ENCODE data around the gene ASTN2. TPM values are rescaled to one million over a fixed set of nuclear protein-coding genes. Genes with fewer than 3 reads are reported as not detected.

The ASTN2 gene
- total RNA-seq, 1 donor from 2014 or later: 7.9 TPM

DNA sequence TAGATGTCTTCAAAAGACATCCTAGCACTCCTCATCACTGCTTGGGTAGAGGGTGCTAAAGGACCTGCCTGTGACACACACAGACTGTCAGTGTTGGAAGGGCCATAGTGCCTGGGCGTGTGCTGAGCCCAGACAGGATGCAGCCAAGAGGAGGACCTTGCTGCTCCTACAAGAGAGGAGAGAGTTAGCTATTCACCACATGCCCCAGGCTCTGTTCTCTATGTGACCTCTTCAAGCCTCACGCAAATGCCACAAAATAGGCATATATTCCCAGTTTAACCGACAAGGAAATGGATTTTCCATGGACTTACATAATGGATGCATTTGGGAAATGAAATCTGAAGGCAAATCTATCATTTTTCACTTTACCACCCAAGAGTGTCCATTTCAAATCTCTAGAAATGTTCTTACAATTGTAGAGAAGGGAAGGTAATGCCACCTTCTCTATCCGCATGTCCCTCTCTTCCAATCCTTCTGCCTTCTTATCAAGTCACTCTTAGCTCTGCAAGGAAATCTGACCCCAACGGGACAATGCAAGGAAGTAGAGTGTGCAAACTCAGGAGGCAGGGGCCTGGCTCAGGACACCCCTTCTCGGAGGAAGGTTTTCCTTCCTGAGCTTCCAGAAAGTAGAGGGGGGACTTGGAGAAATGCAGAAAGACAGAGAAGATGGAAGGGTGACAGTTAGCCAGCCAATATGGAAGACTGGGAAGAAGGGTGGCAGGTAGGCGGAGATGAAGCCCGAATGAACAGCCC is 678.3 kb downstream of the ASTN2 start:
- no peak for DNase-seq

DNA sequence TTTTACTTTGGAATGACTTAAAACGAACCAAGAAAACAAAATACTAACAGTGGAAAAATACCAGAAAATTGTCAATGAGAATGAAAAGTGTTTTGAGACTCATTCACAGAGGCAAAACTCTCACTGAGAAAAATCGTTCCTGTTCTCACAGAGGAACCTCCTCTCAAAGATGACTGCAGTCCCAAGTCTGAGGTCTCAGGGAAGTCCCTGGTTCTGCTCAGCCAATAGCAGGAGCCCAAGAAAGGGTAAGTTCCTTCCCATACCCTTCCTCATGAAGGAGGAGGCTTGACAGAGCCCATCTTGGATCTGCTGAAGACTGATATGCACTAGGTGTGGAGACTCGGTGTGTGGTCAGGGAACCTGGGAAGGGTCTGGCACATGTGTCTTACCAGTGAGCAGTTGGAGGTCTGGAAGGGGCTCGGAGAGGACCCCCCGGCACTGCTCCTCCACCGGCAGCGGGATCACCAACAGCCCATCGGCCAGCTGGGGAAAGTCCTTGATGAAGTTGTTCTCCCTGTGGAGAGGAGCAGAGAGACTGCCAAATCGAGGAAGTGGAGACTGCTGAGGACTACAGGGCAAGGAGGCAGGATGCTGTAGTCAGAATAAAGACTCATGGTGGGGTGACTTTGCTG is 681.7 kb downstream of the ASTN2 start:
- DNase-seq: no peak

DNA sequence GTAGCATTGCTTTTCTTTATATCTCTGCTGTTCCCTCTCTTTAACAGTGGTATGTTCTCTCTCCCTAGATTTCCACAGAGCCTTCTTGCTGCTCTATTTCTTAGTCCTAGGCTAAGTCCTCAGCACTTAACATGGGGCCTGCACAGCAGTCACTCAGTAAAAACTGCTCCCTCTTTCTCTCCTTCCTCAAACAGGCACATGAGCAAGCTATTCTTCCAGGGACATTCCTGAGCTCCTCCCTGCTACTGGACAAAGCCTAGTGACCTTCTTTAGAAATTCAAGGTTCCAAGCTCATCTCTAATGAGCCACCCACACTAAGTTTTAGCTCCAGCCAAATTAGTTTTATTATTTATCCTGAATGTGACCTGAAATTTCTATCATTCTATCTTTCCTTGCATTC is 688.3 kb downstream of the ASTN2 start:
- DNase-seq: no peak

DNA sequence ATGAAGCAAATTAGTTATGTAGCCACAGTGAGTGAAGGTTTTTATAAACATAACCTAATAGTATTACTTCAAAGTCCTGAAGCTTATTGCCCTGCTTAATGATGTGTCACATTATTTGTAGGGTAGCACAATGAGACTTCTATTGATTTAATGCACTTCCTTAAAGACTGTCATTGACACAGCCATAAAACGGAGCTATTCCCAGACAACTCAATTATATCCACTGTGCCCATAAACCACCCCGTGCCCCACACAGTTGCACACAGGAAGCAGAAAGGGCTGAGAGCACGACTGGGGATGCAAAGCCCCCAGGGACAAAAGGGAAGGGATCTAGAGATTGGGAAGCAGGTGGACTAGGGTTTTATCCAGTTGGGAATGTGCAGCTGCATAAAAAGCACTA is 690.7 kb downstream of the ASTN2 start:
- DNase-seq: no peak

DNA sequence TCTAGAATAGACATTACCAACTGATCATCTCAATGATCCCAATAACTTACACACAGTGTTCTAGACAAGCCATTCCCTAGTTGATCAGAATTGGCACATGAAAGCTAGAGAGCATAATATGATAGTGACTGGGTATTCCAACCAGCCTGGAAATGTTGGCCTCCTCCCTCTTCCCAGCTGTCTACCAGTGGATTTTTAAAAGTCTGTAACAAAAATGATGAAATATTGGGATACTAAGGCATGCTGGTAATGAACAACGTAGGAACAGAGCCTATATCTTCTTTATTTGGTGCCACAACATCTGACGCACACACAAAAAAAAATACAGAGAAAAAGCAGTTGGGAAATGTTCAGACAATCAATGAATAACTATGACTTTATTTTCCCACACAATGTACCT is 692.9 kb downstream of the ASTN2 start:
- no peak for DNase-seq

DNA sequence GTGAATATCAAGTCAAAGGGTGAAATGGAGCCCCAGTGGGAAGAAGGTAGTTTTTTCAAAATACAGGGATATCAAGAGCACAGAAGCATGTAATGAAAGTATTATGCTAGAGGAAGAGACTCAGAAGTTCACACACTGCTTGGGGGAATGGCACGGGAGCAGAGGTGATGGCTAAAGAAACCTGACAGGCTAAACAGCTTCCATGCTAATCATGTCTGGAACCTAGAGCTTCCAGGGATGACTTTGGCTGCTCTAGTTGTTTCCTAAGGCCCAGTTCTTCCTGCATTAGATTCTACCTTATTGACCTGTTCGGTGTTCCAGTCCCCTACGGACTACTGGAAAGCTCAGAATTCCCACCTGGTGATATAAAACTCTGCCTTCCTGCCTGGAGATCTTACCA is 693.4 kb downstream of the ASTN2 start:
- no peak for DNase-seq

DNA sequence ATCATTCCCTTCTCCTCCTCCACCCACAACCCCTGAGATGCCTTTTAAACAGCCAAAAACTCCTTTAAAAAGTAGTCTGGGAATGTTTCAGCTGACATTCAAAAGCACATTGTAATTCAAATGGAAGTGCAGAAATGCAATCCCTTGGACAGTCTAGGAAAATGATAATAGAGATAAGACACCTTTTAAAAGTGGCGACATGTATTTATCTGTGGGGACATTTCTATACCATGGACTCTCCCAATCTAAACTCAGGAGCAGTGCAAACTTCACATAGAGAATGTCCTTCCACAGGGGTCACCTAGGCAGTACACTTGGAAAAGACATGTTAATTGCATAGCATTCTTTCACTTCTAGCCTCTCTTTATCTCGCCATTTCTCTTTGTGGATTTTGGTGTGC is 694.7 kb downstream of the ASTN2 start:
- no peak for DNase-seq

DNA sequence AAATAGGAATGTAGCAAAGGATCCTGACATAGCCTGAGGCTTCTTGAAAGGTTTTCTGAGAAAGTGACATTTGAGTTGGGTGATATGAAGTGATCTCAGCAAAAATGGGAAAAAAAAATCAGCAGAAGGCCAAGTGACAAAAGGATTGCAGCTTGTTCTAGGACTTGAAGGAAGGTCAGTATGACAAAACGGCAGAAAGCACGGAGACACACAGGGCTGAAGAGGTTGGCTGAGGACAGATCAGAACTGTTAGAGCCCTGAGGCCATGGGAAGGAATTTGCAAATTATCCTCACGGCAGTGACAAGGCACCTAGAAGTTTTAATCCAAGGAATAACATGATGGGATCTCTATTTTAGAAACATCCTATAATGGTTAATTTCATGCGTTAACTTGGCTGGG is 696.7 kb downstream of the ASTN2 start:
- DNase-seq: no peak

DNA sequence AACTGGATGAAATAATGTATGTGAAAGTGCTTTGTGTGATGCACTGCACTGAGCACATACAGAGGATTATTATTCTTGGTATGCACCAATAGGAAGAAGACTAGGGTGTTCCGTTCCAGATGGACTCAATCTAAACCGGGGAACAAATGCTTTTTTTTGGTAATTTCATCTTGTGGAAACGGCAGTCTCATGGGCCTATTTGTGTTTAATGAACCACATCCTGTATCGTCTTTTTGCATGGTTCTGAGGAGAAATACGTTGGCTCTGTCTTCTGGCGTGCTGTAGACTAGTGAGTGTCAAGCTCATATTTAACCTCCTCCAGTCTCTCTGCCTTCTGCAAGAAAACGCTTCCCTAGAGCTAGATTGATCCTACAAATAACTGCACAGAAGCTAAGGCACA is 697.7 kb downstream of the ASTN2 start:
- peak; percentile 60 for DNase-seq

DNA sequence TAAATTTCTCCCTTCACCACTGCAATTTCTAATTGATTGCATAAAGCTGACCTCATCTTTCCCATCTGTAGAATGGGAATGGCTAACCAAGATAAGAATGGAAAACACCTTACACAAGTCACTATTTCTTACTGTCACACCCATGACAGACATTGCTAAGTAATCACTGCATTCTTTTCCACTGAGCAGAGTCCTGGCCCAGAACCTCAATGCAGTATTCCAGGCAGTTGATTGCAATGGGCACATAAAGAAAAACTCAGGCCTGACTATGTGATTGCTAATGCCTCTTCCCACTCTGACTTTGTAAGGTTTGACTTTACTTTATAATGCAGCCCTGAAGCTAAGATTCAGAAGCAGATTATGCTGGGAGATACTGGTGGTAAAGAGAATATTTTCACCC is 698.4 kb downstream of the ASTN2 start:
- DNase-seq: no peak

DNA sequence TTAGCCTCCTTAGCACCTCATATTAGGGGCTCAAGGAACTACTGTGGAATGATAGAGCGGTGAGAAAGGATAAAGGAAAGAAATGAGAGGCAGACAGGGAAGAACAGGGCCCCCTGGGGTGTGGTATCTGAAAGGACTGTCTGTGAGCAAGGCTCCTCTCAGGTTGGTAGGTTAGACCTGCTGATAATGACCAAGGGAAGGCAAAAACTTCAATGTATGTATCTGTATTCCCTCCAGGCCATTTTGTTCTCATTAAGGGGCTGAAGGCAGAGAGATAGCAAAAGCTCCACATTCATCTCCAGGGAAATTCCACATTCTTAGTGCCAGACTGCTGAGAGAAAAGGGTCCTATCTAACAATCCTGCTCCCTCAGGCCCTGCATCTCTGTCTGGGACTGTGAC is 699.1 kb downstream of the ASTN2 start:
- no peak for DNase-seq

DNA sequence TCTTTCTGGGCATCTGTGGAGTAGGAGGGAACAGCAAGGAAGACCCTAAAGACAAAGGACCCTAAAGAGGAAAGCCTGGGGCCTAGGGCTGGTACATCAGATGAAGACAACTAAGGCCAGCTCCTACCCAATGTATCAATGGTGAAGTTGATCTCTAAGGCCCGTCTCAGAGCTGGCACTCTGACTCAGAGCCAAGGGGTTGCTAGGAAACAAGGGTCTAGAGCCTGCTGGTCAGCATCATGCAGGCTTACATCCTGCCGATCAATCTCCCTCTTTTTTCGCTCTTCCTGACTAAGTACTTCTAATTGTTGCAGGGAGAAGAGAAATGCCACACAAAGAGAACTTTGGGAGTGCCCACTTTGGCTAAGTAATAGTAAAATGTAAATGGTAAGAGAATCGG is 701.6 kb downstream of the ASTN2 start:
- no peak for DNase-seq

DNA sequence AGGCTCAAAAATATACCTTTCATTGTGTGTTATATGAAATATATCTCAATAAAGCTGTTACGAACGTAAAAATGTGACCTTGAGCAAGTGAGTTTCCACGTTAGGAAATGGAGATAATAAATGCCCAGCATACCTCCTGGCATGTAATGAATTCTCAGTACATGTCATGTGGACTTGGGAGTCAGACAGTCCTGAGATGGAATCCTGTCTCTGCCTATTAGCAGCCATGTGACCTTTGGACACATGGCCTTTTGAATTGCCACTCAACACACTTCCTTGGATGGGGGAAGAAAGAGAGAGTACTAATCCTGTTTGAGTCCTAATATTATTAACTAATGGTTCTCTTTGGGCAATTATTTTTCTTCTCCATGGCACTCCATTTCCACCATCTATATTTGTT is 702.1 kb downstream of the ASTN2 start:
- DNase-seq: no peak

DNA sequence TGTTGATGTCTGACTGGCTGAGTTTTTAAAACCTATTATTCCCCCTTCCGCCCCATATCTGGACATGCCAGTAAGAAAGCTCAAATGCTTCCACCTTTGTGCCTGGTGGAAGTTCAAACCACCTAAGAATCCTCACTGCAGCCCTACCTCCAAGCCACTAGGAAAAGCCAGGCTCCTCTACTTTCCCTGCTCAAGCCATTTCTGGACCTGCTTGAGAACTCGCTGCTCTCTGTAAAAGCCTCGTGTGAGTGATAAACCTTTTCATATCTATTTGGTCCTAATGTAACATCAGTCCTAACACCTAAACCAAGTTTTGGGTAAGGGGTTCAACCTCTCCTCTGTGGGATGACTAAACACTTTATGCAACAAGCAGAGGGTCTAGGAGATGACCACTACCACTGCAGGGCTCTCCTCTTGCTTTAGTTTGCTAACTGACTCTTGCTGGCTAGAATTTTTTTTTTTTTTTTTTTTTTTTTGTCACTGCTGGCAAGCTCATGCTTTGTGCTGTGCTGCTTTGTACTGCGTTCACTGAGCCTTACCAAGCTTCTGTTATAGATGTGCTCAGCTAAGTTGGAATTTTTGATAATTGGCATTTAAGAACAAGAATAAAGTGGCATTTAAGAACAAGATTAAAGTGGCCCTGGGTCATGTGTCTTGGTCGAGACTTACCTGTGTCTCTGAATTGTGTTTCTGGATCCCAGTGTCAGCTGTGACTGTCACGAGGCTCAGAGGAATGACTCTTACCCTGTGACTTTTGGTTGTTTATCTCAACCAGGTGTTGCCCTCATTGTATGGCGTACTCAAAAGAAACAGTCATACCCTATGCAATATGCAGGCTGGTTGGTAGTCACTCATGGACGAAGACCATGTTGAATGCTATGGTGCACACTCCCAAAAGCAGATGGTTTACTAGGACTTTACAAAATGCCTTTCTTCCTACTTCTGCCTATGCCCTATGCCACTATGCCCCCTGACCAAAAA is 708.3 kb downstream of the ASTN2 start:
- no peak for DNase-seq

DNA sequence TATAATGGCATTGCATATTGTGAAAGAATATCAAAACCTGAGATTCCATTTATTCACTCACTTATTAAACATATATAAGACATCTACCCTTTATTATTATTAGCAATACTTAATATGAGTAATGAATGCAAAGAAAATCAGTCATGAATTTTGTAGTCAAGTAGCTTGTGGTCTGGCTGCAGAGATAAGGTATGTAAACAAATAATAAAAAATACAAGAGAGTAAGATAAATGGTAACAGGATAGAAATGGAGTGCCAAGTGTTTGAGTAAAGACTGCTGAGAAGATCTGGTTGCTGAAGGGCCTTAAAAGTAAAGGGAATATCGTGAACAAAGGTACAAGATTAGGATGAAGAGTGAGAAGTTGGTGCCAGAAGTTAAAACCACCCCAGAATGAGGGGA is 709.3 kb downstream of the ASTN2 start:
- no peak for DNase-seq

DNA sequence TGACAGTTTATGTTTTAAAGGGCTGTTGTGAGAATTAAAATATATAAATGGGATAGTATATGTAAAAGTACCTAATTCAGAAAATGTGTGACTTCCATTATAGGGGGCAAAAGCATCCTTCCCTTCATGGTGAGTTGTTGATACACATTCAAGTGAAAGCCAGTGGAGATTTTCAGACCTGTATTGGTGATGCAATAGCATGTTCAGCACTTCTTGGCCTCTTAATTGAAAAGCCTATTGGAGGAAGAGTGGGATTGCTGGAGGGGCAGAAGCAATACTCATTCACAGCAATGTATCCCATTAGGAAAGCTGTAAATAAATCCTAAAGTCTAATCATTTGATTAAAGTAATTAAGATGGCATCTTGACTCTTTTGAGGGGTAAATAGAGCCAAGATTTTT is 710.4 kb downstream of the ASTN2 start:
- no peak for DNase-seq

DNA sequence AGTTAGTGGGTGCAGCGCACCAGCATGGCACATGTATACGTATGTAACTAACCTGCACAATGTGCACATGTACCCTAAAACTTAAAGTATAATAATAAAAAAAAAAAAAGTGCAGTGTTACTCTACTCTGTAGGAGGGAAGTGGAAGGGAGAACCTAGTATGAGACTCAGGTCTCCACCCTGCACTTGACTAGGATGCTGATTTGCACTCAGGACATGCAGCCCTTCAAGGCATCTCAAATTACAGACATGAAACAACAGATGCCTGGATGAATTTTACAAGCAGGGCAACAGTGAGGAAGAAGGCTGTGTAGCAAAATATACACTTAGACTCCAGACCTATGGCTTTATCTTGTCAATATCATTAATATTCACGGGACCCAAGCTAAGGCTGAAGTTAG is 711.2 kb downstream of the ASTN2 start:
- no peak for DNase-seq

DNA sequence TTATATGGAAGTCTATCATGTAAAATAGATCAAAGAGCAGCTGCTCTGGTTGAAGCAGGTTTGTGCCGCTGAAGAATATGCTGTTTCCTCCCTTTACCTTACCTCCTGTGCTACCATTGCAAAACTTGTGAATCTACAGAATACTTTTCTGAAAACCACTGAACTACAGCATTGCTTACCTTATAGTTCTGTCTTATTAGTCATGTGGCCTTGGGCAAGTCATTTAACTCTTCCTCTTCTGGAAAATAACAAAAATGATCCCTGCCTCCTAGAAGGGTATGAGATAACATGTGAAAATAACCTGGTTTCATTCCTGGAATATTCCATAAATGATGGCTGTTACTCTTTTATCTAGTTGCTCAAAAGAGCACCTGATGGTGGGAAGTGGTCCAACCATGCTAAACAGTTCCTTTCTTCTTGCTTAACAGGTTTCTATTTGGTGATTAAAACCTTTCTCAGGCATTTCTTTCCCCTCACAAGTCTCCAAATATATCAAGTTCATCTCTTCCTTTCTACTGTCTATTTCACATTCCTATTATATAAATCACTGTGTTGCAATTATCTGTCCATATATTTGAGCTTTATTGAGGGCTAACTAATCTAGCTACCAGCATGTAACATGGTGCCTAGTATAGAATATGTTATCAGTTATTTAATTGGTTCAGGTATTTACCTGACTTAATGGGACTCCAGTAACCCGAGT is 712.8 kb downstream of the ASTN2 start:
- no peak for DNase-seq

DNA sequence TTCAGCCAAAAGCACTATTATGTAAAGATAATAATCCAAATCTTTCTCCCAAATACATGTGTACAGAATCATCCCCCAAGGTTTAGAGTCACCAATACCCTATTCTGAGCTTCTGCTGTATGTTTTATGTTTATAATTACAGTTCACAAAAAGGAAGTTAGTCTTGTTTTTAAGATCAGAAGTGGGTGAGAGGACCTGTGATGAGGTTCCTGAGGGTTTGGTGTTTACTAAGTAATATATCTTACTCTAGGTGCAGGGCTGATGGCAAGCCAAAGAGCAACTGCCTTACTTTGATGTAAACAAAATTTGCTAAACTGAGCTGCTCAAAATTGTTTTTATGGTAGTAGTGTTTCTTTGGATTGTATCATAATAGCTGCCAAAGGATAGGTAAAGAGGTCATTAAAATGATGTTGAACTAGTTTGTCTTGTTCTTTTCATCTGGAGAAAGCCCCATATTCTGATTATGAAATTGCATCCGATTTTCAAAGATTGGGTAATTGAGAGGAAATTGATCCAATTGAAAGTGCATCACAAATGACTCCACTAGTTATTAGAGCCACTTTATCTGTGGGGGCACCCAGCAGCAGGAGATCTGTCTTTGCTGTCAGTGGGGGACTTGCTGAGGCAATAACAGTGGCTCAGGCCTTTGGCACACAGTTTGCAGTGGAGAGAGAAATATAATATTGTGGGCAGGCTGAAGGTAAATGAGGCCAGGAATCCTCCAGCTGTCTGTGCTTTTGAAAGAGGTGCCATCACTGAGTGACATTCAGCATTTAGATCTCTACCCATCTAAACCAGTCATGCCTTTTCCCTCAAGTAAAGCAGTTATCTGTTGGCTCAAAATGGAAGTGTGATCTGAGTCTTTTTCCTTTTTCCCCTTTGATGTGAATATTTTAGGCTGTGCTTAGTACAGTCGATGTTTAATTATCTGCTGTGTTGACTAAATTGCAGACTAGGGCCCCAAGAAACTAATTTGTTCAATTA is 713.7 kb downstream of the ASTN2 start:
- DNase-seq: no peak

DNA sequence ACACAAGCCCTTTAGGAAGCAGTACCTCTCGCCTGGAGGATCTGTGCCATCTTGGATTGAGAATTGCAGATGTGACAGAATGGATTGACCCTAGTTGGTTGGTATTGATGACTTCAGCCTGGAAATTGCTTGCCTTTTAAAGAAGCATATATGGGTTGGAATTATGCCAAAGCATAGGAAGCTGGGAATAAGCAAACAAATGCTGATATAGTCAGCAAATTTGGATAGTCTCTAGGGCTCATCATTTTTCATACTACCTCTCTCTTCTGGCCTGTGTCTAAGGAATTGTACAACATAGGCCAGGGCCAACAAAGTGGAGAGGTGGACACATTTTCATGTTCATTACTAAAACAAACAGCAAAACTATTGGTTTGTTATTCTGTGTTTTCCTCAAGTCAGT is 714.6 kb downstream of the ASTN2 start:
- DNase-seq: no peak

DNA sequence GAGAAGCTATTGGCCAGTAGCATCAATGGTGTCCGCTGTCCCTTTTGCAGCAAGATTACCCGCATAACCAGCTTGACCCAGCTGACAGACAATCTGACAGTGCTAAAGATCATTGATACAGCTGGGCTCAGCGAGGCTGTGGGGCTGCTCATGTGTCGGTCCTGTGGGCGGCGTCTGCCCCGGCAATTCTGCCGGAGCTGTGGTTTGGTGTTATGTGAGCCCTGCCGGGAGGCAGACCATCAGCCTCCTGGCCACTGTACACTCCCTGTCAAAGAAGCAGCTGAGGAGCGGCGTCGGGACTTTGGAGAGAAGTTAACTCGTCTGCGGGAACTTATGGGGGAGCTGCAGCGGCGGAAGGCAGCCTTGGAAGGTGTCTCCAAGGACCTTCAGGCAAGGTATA is 717.0 kb downstream of the ASTN2 start:
- no peak for DNase-seq

Data from tongue (tissue), 2 donors.